HG03558 (cell line): ENCODE measurements around the gene PSG5.
"Not testable (repeated sequence)": the region's sequence is repeated elsewhere in the genome, so short reads cannot be mapped to it uniquely, and the experiment has no call there.

Source experiments
- ATAC-seq: cut with Tn5 transposase; IDR thresholded peaks from one replicate; pipeline ENCODE4 v1.9.1; 2021; ENCODE audit warnings: moderate number of reproducible peaks; ENCODE audit not compliant: unreplicated experiment; ENCODE audit errors: extremely low read depth

PSG5 gene

DNA sequence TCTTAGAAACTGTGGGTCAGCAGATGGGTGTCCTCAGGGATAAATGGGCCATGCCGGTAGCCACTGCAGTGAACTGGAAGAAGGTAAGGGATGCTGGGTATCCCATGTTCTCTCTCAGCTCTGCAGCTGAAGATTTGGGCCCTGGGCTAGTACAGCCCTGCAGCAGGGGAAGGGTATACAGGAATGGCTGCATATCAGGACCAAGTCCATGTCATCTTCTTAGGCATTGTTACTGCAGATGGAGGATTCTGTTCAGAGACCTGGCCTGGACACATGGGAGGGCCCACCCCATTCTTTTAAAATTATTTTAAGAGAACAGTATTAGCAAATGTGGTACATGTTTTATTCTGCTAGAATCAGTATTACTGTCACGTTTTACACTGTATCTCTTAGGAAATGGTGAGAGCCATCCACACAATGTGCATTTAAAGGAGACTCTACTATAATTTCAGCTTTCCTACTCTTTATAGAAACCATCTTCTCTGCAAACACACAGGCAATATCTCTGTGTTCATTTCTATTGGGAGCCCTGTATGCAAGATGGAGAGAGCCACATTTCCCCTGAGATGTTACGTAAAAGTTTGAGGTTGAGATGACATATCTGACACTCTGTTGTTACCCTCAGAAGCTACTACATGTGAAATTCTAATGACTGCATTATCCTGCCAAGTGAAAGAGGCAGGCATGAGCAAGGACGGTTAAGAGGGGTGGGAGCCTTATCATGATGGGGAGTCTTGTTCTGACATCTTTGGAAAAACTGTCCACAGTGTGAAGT lies 6.2 kb upstream of the PSG5 start:
- not testable (repeated sequence) for ATAC-seq

DNA sequence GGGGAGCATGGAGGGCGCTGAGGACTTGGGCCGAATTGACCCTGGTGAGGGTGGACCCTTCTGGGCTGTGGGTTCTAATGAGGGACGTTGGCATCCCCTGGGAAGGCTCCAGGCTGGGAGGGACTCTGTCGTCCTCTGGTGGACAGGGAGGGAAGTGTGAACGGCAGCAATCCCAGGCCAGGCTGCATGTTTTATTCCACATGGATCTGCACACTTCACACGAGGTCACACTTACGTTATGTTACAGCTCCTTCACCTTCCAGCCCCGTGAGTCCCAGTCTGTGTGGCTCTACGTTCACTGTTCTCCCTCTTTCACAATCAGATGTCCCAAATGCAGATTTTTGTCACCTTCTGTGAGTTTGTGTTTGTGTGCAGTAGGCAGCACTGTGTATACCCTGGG lies 1.8 kb upstream of the PSG5 start:
- ATAC-seq = not testable (repeated sequence)

DNA sequence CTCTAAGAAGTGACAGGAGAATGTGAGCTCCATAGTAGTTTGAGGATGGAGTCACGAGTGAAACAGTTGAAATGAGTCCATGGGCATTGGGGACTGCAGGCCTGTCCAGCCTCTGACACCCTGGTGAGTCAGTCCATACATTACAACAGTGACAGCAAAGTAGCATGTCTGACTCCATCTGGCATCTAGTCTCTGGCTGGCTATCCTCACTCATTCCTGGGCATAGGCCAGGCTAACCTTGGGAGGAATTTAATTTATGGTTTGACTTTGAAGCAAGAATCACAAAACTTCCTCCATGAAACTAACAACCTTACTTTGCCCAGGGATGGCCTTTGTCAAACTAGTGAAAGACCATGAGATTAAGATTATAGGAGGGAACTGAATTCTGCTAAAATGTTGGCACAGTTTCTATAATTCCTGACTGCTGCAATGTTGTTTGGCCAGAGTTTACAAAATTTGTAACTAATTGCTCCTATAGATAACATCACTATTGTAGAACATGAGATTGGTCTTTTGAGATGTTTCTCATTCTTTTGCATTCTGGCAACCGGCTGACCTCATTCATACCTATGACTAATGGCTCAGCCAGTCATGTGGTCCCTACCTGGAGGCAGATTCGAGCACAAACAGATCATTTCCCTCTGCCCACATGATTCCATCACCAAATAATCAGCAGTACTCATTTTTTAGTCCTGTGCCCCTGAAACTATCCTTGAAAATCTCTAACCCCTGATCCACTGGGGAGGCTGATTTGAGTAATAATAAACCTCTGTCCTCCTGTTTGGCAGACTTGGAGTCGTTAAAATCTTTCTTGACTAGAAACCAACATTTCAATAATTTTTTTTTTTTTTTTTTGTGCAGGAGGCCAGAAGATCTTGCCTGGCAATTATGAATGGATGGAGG lies 4.2 kb downstream of the PSG5 start:
- not testable (repeated sequence) for ATAC-seq

DNA sequence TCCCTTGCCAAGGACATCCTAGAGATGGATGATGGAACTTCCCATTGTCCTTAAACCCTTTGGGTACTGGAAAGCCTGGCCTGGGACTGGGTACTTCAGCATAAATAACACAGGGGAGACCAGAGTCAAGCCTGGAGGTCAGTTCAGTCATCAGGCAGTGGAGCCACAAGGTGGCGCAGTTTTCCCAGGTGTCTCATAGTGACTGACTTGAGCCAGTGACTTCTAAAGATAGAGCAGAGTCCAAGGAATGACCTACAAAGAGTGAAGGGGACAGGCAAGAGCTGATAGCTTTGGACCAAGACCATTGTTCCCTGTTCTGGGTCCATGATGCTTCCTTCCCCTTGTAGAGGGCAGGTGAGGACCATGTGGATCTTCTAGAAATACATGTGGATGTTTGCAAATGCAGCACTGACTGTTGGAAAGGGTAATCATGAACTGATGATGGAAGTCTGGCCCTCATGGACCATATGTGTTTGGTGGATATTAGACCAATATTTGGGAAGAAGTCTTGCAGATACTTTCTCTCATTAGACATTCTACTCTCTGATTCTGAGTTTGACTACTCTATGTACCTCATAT lies 6.7 kb downstream of the PSG5 start:
- ATAC-seq = not testable (repeated sequence)

DNA sequence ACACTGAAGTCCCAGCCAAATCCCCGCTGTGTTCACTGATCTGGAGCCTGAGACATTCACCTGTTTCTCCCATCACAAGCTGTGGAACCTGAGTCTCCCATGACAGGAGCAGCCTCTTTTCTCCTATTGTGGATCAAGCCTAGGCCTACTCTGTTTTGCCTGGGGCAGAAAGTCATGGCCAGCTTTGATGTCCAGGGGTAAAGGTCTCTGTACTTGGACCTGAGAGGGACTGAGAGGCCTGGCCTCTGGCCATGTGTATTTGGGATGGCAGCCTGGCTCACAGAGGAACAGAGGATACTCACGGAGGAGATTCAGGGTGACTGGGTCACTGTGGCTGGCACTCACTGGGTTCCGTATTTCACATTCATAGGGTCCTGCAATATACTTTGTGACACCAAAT lies 7.8 kb downstream of the PSG5 start:
- ATAC-seq = not testable (repeated sequence)

DNA sequence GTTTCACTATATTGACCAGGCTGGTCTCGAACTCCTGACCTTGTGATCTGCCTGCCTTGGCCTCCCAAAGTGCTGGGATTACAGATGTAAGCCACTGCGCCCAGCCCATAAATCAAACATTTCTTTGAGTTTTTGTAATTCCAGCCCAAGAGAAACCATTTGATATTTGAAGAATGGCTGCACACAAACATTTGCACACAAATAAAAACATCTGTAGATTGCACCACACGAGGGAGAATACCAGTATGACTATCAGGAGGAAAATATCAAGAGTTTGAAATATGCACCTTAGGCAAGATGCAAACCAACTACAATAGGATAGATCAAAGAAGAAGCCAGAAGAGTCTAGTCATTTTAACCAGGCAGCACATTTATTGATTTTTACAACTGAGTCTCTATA lies 20.4 kb downstream of the PSG5 start:
- not testable (repeated sequence) for ATAC-seq

DNA sequence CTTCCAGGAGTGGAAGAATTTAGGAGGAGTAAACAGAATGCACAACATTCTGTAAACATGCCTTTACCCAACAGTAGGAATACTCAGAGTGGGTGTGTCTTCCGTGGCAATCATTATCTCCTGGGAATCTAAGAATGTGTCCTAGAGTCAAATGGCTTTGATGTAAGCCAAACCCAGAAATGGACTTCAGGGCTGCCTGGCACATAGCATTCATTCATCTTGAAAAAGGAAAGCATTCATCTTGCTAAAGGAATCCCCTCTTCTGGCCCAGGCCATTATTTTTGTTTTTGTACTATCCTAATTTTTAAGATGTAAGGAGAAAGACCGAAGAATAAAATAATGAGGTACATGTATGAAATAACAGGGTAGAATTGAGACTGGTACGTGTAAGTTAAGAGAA lies 23.2 kb downstream of the PSG5 start:
- not testable (repeated sequence) for ATAC-seq

DNA sequence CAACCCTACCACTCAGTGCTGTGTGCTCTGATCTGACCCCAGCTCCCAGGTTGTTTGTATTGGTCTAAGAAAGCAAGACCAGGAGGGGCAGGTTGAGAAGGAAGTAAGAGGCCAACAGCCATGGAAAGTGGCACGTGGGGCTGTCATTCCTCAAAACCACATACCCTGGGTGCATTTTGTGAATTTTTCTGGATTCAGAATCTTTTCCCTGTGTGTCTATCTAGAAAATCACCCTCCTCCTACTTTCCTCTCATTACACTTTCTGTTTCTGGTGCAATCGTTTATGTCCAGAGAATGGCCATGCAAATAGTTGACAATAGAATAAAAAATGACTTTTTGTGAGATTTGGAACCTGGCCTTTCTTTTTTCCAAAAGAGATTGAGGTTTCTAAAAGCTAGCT lies 24.1 kb downstream of the PSG5 start:
- ATAC-seq = not testable (repeated sequence)

DNA sequence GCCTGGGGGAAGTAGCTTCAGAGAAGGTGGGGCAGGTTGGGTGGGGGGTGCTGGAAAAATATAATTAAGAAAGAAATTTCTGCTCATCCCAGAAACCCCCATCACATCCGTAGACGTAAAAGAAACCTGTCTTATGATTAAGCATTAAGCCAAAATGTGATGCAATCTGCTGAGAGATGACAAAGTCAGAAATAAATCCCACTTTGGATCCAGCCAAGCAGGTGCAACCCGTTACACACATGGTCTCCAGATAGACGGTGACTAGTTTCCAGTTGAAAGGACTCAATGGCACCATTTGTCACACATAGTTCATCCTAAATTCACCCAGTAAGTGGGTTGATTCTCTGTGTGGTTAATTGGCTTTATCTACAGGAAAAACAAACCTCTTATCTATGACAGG lies 34.1 kb downstream of the PSG5 start:
- ATAC-seq = no peak

DNA sequence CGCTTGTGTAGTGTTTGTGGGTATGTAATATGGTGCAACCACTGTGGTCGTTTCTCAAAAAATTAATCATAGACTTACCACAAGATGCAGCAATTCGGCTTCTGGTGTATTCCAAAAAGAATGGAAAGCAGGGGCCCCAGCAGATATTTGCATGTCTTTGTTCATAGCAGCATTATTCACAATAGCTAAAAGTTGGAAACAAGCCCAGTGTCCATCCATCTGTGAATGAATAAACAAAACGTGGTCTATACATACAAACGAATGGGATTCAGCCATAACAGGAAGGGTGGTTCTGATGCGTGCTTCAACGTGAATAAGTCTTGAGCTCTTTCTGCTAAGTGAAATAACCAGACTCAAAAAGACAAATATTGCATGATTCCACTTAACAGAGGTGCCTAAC lies 36.5 kb downstream of the PSG5 start:
- ATAC-seq = not testable (repeated sequence)

DNA sequence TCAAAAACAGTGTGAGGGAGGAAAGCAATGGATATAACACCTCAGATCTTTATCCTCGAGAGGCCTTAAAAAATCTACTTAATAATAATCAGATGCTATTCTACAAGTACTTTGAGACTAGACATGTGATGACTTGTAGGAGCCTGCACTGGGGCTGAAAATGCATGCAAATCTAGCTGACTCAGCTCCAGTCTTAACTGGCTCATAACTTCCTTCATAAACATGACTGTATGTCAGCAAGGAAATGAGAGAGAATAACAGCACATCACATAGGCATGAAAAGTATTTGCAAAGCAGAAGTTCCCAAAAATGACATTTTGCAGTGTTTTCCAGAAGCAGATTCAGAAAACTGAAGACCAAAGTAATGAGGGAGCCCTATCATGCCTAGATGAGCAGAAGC lies 38.1 kb downstream of the PSG5 start:
- ATAC-seq = no peak

DNA sequence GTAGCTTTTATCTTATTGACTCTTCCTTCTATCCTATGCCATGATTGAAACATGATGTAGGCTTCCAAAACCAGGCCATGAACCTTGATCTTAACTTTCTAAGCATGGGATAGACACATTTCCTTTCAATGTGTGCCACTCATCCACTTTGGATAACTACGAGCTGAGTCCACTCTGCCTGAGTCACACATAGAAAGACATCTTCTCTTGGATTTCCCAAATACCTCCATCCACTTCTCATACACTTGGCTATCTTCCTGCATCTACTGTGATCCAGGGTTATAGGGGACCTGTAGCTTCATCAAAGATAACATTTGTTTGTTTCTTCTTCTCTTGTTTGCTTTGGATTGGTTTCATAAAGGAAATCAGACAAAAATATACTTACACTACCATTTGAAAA lies 44.6 kb downstream of the PSG5 start:
- ATAC-seq = not testable (repeated sequence)

DNA sequence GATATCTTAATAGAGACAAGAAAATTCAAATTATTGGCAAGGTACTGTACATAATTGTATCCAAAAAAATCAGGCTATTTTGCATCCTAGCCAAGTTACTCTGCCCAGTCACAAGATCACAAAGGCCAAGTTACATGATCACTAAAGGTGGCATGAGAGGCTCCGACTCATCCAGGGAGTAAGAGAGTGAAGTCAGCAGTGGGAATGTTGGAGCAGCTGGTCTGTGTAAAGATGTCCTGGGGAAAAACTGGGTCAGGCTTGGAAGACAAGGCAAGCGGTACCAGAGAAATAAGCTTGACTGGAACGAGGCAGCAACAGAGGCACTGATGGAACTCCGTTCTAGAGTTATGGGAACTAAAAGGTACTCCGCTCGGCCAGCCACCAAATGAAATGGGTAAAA lies 53.6 kb downstream of the PSG5 start:
- no peak for ATAC-seq

DNA sequence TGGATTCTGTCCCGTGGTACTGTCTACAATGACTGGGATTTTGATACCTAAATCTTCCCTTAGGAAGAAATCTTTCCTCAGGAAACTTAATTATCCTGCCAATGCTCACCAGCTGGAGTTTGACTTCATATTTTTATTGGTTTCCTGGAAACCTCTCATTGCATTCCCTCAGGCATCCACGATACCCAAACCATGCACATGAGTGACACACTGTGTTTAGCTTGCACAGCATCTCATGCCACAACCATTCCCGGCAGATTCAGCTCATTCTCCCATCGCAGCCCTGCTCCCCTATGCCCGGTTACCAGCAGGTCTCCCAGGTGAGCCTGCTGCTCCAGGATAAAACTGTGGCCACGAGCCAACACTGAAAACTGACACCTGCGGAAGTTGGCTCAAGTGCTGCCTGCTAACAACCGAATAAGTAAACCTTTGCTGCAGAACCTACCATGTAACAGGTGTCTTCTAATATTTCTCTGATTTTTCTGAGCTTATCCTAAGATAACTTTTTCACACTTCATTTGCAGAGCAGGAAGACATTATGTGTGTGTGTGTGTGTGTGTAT lies 55.0 kb downstream of the PSG5 start:
- ATAC-seq = not testable (repeated sequence)

DNA sequence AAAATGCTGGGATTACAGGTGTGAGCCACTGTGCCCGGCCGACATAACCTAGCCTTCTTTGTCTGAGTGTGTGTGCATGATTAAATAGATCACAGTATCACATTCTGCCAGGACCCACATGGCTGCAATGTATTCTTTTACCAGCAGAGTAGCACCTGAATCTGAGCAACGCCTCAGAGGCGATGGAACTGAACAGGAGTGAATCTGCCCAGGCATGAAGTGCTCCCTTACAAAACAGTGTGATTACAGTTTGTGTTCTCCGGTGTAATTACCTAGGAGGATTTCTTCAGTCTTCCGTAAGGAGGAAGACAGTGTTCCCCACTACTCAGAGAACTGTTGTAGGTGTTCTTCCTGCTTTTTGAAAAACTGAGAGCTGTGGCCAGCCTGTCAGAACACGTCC lies 57.1 kb downstream of the PSG5 start:
- not testable (repeated sequence) for ATAC-seq

DNA sequence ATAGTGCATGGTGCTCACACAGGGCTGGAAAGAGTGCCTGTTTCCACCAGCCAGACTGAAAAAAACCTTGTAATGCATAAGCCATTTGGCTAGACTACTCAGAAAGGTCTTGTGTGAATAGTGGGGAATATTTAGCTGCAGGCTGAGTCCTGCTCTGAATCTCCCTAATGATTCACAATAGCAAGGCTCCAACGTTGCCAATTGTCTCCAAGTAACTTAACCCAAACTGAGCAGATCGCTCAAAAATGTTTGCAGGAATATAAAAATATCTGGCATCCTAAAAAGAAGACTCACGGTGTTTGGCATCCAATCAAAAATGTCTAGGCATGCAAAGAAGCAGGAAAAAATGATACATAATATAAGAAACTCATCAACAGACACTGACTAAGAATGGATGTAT lies 59.0 kb downstream of the PSG5 start:
- ATAC-seq = not testable (repeated sequence)

DNA sequence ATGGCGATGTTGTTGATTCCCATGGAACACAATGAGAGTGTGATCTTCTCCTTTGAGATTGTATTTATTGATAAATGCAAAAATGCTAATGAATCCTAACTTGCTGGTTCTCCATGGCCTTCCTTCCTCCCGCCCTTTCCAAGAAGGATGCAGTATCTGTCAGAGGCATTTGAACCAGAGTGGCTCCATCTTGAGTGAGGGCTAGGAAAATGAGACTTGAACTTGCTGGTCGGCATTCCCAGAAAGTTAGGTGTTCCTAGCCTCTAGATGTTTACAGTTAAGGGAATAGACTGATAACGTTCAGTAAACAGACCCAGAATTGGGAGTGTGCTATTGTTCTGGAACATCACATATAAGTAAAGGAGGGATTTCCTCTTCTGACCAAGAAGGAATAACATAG lies 59.6 kb downstream of the PSG5 start:
- ATAC-seq = no peak

DNA sequence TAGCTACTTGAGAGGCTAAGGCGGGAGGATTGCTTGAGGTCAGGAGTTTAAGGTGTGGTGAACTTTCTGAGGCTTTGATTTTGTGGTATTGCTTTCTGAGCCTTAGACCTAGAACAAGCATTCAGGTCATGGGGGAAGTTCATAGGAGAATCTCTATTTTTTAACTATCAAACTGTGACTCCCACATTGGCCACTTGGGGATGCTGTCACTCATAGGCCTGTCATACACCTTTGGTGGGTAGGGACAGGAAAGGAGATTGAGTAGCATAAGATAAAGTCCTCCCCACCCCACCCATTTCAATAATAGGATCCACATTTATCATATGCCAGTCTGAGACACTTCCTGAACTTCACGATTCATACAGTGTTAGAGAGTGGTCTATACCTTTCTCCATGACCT lies 62.0 kb downstream of the PSG5 start:
- ATAC-seq = no peak

DNA sequence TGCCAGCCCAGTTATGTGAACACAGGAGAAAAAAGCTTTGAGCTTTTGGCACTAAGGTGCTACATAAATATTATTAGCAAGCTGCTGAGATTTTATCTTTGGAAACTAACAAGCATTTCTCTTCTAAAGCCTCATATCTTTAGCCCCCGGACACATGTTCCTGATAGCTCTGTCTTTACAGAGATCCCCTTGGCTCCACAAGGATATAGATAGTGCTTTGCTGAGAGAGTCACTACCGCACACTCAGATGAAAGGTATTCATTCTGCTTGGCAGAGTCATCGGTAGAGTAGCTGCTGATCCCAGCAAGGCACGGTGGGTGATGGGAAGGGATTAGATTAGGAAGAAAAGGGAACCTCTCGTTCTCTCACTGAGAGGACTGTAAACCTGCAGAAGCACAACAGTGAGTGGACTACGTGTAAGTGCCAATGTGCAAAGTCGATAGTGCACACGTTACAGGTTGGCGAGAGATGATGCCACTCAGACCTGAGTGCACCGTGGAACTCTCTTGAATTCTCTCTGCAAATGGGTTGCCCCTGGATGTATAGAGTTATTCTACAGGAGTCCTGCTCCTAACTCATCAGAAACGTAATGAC lies 65.8 kb downstream of the PSG5 start:
- ATAC-seq = not testable (repeated sequence)

DNA sequence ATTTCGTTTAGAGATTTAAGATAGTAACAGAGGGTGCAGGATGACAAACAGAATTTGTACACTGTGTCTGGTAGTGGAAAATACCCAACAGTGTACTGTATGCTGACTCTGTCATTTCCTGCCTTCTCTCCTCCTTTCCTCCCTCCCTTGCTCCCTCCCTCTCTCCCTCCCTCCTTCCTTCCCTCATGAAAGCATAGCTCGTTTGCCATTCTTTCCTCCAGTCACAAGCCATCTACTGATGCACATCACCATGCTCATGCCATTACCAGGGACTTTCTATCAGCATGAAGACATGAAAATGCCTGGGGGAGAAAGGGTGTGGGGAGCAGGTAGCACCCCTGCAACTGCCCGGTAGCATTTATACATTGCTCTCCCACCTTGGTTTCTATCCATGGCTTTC lies 66.8 kb downstream of the PSG5 start:
- ATAC-seq = not testable (repeated sequence)
